Liver (tissue), 9 donors: ENCODE data around the gene PTGER2. TPM values are rescaled to one million over a fixed set of nuclear protein-coding genes. Genes with fewer than 3 reads are reported as not detected.

ENCODE experiments used
- DNase-seq: peaks from one replicate; pipeline ENCODE4 v3.0.0-alpha.2; 2017; ENCODE audit warnings: low spot score
- H3K27ac ChIP-seq, 2 donors: one replicate each; pipeline ENCODE4 v1.7.0; 2013; ENCODE audit warnings: inconsistent platforms in 2 of 2, low read length in 2 of 2, control low read depth in 1 of 2, low read depth in 1 of 2, mild to moderate bottlenecking in 1 of 2
- H3K27me3 ChIP-seq, 4 donors: one replicate each; pipeline versions ENCODE4 v1.6.1 to v1.7.0; 2013; ENCODE audit warnings: low read length in 3 of 4, inconsistent platforms in 1 of 4, mild to moderate bottlenecking in 1 of 4, moderate library complexity in 1 of 4; ENCODE audit not compliant: control insufficient read depth in 4 of 4, insufficient read depth in 4 of 4
- H3K36me3 ChIP-seq, 4 donors: one replicate each; pipeline versions ENCODE4 v1.6.1 to v1.7.0; 2013; ENCODE audit warnings: low read length in 3 of 4, mild to moderate bottlenecking in 3 of 4, low read depth in 1 of 4, moderate library complexity in 1 of 4; ENCODE audit not compliant: control insufficient read depth in 4 of 4, insufficient read depth in 3 of 4
- H3K4me1 ChIP-seq, 4 donors: one replicate each; pipeline versions ENCODE4 v1.6.1 to v1.7.0; 2013; ENCODE audit warnings: low read length in 3 of 4, mild to moderate bottlenecking in 3 of 4, moderate library complexity in 1 of 4; ENCODE audit not compliant: control insufficient read depth in 4 of 4, insufficient read depth in 4 of 4
- H3K4me3 ChIP-seq, 3 donors: one replicate each; pipeline versions ENCODE4 v1.6.1 to v1.7.0; 2013; ENCODE audit warnings: low read length in 3 of 3, control low read depth in 1 of 3, low read depth in 1 of 3, mild to moderate bottlenecking in 1 of 3
- H3K9ac ChIP-seq, 2 donors: one replicate each; pipeline ENCODE4 v1.7.0; 2013; ENCODE audit warnings: low read length in 2 of 2, mild to moderate bottlenecking in 2 of 2, moderate library complexity in 2 of 2, control low read depth in 1 of 2, low read depth in 1 of 2
- H3K9me3 ChIP-seq, 4 donors: one replicate each; pipeline versions ENCODE4 v1.6.1 to v1.7.0; 2013; ENCODE audit warnings: low read length in 3 of 4; ENCODE audit not compliant: control insufficient read depth in 4 of 4
- EGR1 ChIP-seq, 2 donors: IDR thresholded peaks; 2 replicates each; pipeline ENCODE4 v1.6.1; 2016 to 2018; ENCODE audit warnings: antibody characterized with exemption in 2 of 2, low read depth in 2 of 2
- FOXA1 ChIP-seq: IDR thresholded peaks from 2 replicates; pipeline ENCODE4 v1.6.1; 2016; ENCODE audit warnings: antibody characterized with exemption
- FOXA2 ChIP-seq: IDR thresholded peaks from 2 replicates; pipeline ENCODE4 v1.6.1; 2016; ENCODE audit warnings: antibody characterized with exemption
- GABPA ChIP-seq, 2 donors: IDR thresholded peaks in 1 of 2; conservative IDR thresholded peaks in 1 of 2; 2 replicates each; pipeline ENCODE4 v1.6.1; 2016; ENCODE audit warnings: antibody characterized with exemption in 2 of 2, mild to moderate bottlenecking in 1 of 2, moderate library complexity in 1 of 2
- HNF4A ChIP-seq, 2 donors: conservative IDR thresholded peaks; 2 replicates each; pipeline ENCODE4 v1.6.1; 2016; ENCODE audit warnings: antibody characterized with exemption in 2 of 2, mild to moderate bottlenecking in 2 of 2
- NR2F2 ChIP-seq: IDR thresholded peaks from 2 replicates; pipeline ENCODE4 v1.6.1; 2016; ENCODE audit warnings: antibody characterized with exemption
- RAD21 ChIP-seq, 2 donors: IDR thresholded peaks; 2 replicates each; pipeline ENCODE4 v1.6.1; 2016; ENCODE audit warnings: antibody characterized with exemption in 2 of 2, mild to moderate bottlenecking in 2 of 2
- RXRA ChIP-seq, 2 donors: IDR thresholded peaks; 2 replicates each; pipeline ENCODE4 v1.6.1; 2017 to 2018; ENCODE audit warnings: antibody characterized with exemption in 2 of 2, mild to moderate bottlenecking in 1 of 2
- SP1 ChIP-seq: IDR thresholded peaks from 2 replicates; pipeline ENCODE4 v1.6.1; 2018; ENCODE audit warnings: antibody characterized with exemption, mild to moderate bottlenecking
- TAF1 ChIP-seq: conservative IDR thresholded peaks from 2 replicates; pipeline ENCODE4 v1.6.1; 2016; ENCODE audit warnings: antibody characterized with exemption, mild to moderate bottlenecking
- YY1 ChIP-seq: IDR thresholded peaks from 2 replicates; pipeline ENCODE4 v1.6.1; 2016; ENCODE audit warnings: antibody characterized with exemption, mild to moderate bottlenecking
- WGBS: extraction: QIAGEN DNeasy Blood & Tissue Kit; methylation state at CpG from one replicate; pipeline ENCODE4 v1.1.7; 2013; 5-methylcytosine and 5-hydroxymethylcytosine counted together
- polyA plus RNA-seq, 2 donors: library from polyadenylated mRNA; stranded (reverse) in 1 of 2; unstranded in 1 of 2; fragments of 200-250 nt in 1 of 2; fragments of >200 nt in 1 of 2; fragmentation: Nextera tagmentation in 1 of 2; extraction: Ambion mirVana in 1 of 2; gene quantifications; one replicate each; pipeline versions ENCODE4 v1.2.1 to v1.2.3, GENCODE V29; 2013 to 2015
- total RNA-seq, 2 donors: library from RNA; depleted of rRNA; stranded (reverse); fragments of >200 nt; gene quantifications; one replicate each; pipeline ENCODE4 v1.2.3, GENCODE V29; 2014
- TF ChIP-seq, protein P1 (sequence below): IDR thresholded peaks from 2 replicates; pipeline ENCODE4 v1.6.1; 2016; ENCODE audit warnings: antibody characterized with exemption
- TF ChIP-seq, protein P2 (sequence below): IDR thresholded peaks from 2 replicates; pipeline ENCODE4 v1.6.1; 2016; ENCODE audit warnings: antibody characterized with exemption
- TF ChIP-seq, protein P3 (sequence below): fragments of 150-350 bp; IDR thresholded peaks from 2 replicates; pipeline ENCODE4 v1.5.1; 2017; ENCODE audit warnings: improper control_type of control experiment, low read depth, low read length; ENCODE audit not compliant: missing input control
- TF ChIP-seq, protein P4 (sequence below): IDR thresholded peaks from 2 replicates; pipeline ENCODE4 v1.6.1; 2016; ENCODE audit warnings: antibody characterized with exemption, mild to moderate bottlenecking
- TF ChIP-seq, protein P5 (sequence below): IDR thresholded peaks from 2 replicates; pipeline ENCODE4 v1.6.1; 2016; ENCODE audit warnings: antibody characterized with exemption
- donor health status: healthy.
- donor health status: healthy.
- donor health status: healthy.
- donor health status: healthy.
- donor health status: healthy.

The PTGER2 gene
- total and polyA plus RNA-seq, 4 donors: 0.36 to 1.9 (median 0.81) TPM

DNA sequence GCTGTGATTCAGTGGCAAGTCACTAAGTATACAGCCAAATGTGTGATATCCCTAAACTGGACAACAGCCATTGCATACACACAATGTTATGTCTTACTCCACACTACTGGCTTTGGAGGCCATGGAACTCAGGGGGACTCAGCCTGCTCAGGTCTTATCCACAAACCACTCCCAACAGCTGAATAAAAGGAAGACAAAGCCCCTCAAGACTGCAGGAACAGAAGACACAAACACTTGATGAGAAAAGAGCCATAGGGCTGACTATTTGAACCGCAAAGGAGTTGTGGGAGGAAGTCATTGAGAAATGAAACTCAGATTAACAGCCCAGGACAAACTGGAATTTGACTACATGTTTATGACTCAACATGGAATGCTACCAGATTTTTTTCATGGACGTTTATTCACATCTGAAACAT lies 40.9 kb downstream of the PTGER2 start:
- H3K27ac ChIP-seq: no peak overlapping the region
- H3K4me1 ChIP-seq: no peaks in the 10 kb centered on the region
- no peak overlapping the region for H3K4me3 ChIP-seq
- DNase-seq: no peak
- H3K36me3 ChIP-seq: no peaks in the 10 kb centered on the region
- no peak overlapping the region for H3K9ac ChIP-seq
- H3K27me3 ChIP-seq: peaks cover 0 to 5% (median 0%) of the 10 kb centered on the region in 4 donors
- TF ChIP-seq GABPA (IDR thresholded peaks at IDR 0.05 in 1 of 2, conservative IDR thresholded peaks at IDR 0.05 in 1 of 2): no peak
- no peaks in the 10 kb centered on the region for H3K9me3 ChIP-seq
- 54% methylated on average over 2 of the region's 2 CpGs for WGBS

DNA sequence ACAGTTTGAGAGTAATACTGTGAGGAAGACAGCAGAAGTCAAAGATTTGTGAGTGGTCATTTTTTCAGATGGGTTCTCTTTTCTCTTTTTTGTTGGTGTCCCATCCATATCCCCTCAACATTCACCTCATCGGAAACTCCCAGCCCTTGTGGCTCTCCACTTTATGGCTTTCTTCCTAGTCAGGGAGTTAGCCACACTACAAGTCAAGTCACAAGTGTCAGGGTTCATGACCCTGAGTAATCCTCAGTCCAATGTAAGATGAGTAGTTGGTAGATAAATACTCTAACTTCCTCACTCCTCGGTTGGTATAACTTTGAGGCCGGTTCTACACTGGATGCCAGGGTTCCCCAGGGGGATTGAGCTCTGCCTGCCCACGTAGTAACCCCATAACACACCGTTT lies 41.4 kb downstream of the PTGER2 start:
- no peaks in the 10 kb centered on the region for H3K36me3 ChIP-seq
- peaks cover 0 to 5% (median 0%) of the 10 kb centered on the region in 4 donors for H3K27me3 ChIP-seq
- no peaks in the 10 kb centered on the region for H3K9me3 ChIP-seq
- H3K4me1 ChIP-seq: no peaks in the 10 kb centered on the region
- TF ChIP-seq, protein P1, sequence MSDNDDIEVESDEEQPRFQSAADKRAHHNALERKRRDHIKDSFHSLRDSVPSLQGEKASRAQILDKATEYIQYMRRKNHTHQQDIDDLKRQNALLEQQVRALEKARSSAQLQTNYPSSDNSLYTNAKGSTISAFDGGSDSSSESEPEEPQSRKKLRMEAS: no peak
- TF ChIP-seq YY1 (no peak), NR2F2 (no peak), EGR1 (IDR thresholded peaks at IDR 0.05; ENCODE audit: low read depth in 2 of 2) (no peak), GABPA (IDR thresholded peaks at IDR 0.05 in 1 of 2, conservative IDR thresholded peaks at IDR 0.05 in 1 of 2) (no peak), TAF1 (no peak), RXRA (IDR thresholded peaks at IDR 0.05) (no peak), RAD21 (IDR thresholded peaks at IDR 0.05) (no peak), HNF4A (conservative IDR thresholded peaks at IDR 0.05) (no peak)
- TF ChIP-seq, protein P2, sequence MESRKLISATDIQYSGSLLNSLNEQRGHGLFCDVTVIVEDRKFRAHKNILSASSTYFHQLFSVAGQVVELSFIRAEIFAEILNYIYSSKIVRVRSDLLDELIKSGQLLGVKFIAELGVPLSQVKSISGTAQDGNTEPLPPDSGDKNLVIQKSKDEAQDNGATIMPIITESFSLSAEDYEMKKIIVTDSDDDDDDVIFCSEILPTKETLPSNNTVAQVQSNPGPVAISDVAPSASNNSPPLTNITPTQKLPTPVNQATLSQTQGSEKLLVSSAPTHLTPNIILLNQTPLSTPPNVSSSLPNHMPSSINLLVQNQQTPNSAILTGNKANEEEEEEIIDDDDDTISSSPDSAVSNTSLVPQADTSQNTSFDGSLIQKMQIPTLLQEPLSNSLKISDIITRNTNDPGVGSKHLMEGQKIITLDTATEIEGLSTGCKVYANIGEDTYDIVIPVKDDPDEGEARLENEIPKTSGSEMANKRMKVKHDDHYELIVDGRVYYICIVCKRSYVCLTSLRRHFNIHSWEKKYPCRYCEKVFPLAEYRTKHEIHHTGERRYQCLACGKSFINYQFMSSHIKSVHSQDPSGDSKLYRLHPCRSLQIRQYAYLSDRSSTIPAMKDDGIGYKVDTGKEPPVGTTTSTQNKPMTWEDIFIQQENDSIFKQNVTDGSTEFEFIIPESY: no peak
- WGBS: 53% methylated on average over 5 of the region's 5 CpGs
- H3K9ac ChIP-seq: no peak overlapping the region
- no peak for DNase-seq
- H3K27ac ChIP-seq: no peak overlapping the region
- no peak overlapping the region for H3K4me3 ChIP-seq

DNA sequence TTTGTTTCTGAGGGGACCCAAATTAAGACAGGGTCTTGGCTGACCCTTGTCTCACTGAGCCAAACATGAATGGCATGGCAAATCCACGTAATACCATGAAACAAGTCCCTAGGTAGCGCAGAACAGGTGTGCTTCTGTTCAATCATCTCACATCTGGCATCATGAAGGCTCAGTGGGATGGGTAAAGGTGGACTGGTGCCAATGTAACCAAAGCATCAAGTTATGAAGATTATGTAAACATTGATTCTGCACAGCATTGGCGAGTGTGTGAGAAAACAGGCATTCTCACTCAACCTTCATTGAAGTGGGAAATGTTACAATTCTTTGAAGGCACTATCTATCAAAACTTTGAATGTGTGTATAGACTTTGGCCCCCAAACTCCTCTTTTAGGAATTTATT lies 41.9 kb downstream of the PTGER2 start:
- no peak for DNase-seq
- H3K9ac ChIP-seq: no peak overlapping the region
- TF ChIP-seq, protein P1: no peak
- TF ChIP-seq SP1: no peak
- no peak for TF ChIP-seq FOXA2
- TF ChIP-seq HNF4A (conservative IDR thresholded peaks at IDR 0.05): no peak
- no peak for TF ChIP-seq GABPA (IDR thresholded peaks at IDR 0.05 in 1 of 2, conservative IDR thresholded peaks at IDR 0.05 in 1 of 2)
- no peak for TF ChIP-seq TAF1
- TF ChIP-seq FOXA1: no peak
- TF ChIP-seq RAD21 (IDR thresholded peaks at IDR 0.05): no peak
- TF ChIP-seq, protein P3, sequence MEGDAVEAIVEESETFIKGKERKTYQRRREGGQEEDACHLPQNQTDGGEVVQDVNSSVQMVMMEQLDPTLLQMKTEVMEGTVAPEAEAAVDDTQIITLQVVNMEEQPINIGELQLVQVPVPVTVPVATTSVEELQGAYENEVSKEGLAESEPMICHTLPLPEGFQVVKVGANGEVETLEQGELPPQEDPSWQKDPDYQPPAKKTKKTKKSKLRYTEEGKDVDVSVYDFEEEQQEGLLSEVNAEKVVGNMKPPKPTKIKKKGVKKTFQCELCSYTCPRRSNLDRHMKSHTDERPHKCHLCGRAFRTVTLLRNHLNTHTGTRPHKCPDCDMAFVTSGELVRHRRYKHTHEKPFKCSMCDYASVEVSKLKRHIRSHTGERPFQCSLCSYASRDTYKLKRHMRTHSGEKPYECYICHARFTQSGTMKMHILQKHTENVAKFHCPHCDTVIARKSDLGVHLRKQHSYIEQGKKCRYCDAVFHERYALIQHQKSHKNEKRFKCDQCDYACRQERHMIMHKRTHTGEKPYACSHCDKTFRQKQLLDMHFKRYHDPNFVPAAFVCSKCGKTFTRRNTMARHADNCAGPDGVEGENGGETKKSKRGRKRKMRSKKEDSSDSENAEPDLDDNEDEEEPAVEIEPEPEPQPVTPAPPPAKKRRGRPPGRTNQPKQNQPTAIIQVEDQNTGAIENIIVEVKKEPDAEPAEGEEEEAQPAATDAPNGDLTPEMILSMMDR: no peak
- TF ChIP-seq, protein P4, sequence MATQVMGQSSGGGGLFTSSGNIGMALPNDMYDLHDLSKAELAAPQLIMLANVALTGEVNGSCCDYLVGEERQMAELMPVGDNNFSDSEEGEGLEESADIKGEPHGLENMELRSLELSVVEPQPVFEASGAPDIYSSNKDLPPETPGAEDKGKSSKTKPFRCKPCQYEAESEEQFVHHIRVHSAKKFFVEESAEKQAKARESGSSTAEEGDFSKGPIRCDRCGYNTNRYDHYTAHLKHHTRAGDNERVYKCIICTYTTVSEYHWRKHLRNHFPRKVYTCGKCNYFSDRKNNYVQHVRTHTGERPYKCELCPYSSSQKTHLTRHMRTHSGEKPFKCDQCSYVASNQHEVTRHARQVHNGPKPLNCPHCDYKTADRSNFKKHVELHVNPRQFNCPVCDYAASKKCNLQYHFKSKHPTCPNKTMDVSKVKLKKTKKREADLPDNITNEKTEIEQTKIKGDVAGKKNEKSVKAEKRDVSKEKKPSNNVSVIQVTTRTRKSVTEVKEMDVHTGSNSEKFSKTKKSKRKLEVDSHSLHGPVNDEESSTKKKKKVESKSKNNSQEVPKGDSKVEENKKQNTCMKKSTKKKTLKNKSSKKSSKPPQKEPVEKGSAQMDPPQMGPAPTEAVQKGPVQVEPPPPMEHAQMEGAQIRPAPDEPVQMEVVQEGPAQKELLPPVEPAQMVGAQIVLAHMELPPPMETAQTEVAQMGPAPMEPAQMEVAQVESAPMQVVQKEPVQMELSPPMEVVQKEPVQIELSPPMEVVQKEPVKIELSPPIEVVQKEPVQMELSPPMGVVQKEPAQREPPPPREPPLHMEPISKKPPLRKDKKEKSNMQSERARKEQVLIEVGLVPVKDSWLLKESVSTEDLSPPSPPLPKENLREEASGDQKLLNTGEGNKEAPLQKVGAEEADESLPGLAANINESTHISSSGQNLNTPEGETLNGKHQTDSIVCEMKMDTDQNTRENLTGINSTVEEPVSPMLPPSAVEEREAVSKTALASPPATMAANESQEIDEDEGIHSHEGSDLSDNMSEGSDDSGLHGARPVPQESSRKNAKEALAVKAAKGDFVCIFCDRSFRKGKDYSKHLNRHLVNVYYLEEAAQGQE: no peak
- TF ChIP-seq, protein P5, sequence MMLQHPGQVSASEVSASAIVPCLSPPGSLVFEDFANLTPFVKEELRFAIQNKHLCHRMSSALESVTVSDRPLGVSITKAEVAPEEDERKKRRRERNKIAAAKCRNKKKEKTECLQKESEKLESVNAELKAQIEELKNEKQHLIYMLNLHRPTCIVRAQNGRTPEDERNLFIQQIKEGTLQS: no peak
- peaks cover 0 to 5% (median 0%) of the 10 kb centered on the region in 4 donors for H3K27me3 ChIP-seq
- H3K36me3 ChIP-seq: no peaks in the 10 kb centered on the region
- no peaks in the 10 kb centered on the region for H3K4me1 ChIP-seq
- H3K9me3 ChIP-seq: no peaks in the 10 kb centered on the region
- H3K4me3 ChIP-seq: no peak overlapping the region
- no peak overlapping the region for H3K27ac ChIP-seq
- WGBS: 68% methylated on average over 3 of the region's 3 CpGs
